Amygdala (tissue), 56 donors: ENCODE measurements around the gene RALB.

ENCODE experiments used
- DNase-seq, 56 donors: peaks; one replicate each; lab custom pipeline; 2025; lab: John Stamatoyannopoulos, UW

The RALB gene

DNA sequence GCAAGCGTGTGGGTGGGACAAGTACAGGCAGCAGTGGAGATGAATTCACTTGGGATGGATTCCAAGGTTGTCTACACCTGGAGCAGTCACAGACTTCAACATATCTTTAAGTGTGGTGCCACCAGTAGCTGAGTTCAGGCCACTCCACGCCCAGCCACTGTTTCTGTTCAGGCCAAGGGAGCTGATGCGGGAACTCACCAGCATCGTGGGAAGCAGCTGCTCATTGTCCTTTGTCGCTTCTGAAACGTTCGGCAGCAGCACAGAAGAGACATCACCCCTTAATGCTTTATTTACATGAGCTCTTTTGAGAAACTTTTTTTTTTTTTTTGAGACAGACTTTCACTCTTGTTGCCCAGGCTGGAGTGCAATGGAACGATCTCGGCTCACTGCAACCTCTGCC is 73.4 kb downstream of the RALB start:
- DNase-seq, result no peak

DNA sequence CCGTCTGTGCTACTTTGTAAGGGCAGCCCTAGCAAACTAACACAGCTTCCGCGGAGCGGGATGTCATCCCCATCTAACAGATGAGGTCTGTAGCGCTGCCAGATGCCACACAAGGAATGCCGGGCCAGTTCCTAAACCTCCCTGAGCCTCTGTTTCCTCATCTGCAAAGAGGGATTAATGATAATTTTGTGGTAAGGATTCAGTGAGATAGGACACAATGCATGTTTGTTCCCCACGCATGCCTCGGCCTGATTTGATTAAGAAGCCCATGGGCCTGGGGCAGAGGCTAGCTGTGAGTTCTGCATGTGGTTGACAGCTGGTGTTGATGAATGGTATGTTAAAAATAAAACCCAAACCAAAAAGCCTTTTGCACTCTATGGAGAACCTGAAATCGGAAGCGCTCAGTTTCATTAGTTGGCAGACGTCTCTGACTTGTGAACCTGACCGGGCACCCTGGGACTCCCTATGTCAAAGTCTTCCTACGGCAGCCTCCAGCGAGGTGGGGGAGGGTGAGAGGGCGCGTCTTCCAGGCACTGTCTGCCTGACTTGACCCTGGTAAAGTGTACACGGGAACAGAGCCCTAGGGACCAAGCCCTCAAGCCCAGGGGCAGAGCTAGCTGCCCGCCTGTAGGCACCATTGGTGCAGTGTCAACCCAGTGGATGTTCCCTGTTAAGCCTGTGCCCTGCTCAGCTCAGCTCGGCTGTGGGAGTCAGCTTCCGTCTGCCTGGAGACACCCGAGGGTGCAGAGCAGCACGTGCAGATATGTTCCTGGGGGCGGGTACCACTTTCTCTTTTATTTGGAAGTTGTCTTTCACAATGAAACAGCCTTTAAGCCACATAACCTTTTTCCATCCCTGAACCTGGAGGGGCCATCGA is 78.5 kb downstream of the RALB start:
- no peak for DNase-seq

- no peak for DNase-seq
These were observed 79.3 kb downstream of the RALB start for GRCh38 chr2:120331903-120332302.

GRCh38 chr2:120332384-120332783 is 79.7 kb downstream of the RALB start:
- no peak for DNase-seq

- DNase-seq, result no peak
These were observed 81.4 kb downstream of the RALB start for GRCh38 chr2:120334068-120334467.

GRCh38 chr2:120336749-120337148 is 84.1 kb downstream of the RALB start:
- DNase-seq, result no peak

- no peak for DNase-seq
These were observed 85.4 kb downstream of the RALB start for GRCh38 chr2:120338015-120338414.

- DNase-seq, result no peak
These were observed 89.3 kb downstream of the RALB start for GRCh38 chr2:120341977-120342376.

DNA sequence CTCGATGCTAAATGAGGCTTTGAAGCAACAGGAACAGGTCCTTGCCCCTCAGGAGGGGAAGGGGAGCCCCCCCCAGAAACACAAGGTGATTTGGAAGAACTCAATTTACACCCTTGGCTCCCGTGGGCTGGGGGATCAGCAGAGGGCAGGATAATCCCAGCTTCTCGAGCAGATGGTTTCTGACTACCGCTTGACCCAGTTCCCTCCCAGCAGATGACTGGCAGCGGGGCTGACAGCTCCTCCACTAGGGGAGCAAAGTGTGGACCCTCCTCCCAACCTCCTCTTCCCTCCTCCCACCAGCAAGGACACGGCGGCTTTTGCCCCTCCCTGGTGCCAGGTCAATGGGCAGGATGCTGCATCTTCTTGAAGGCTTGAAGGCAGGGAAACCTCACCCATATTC is 89.8 kb downstream of the RALB start:
- DNase-seq, result no peak

DNA sequence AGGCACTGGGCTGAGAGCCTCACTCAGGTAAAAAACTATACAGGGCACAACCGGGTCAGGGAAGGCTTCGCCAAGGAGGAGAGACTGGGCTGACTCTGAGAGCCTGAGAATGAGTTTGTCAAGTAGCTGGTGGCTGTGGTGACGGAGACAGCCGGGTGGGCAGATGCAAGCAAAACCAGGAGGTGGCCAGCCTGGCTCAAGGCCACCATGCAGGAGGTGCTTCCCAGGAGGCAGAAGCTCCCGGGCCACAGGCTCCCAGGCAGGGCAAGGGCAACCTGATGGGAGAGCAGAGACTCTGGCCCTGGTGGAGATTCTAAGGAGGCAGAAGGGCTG is 90.4 kb downstream of the RALB start:
- no peak for DNase-seq

DNA sequence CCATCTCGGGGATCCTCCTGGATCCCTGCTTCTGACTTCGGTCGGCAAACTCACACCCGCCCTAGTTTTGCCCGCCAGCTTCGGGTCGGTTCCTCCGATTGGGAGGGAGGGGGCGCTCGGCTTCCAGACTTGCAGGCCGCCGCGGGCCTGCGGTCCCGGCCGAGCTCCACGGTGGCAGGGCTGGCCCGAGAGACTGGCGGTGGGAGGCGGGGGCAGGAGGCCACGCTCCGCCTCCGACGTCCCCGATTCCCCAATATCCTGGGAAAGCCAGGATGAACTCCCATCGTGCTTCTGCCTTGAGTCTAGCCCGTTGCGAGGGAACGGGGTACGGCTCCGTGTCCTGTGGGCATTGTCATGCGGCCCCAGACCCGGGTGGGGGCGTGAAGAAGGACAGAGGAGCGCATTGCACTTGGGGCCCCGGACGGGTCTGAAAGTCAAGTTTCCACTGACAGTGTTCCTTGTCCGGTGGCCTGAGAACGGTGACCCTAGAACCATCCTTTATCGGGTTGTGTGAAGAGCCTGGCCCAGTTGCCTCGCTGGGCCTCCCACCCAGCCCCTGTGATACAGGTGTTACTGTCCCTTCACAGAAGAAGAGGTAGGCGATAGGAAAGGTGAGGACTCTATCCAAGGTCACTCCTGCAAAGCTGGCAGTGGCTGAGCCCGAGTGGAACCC is 90.9 kb downstream of the RALB start:
- DNase-seq, result peak in 55 of 56 donors; percentile 11 to 83 (median 55)
